HepG2 (cell line): ENCODE data around the gene SP6. TPM values are rescaled to one million over a fixed set of nuclear protein-coding genes. Genes with fewer than 3 reads are reported as not detected.

Experiments
- AGO2 ChIP-seq: fragments of 200-400 bp; formaldehyde crosslinking; optimal IDR thresholded peaks from 2 replicates; pipeline ENCODE3; 2017; ENCODE audit warnings: mild to moderate bottlenecking, low read depth, low read length, moderate library complexity
- ATF7 ChIP-seq, 2 experiments: fragments of 450-650 bp in 1 of 2; sonication (generic) in 1 of 2; formaldehyde crosslinking in 1 of 2; IDR thresholded peaks; 2 replicates each; pipeline versions ENCODE4 v1.4.0 to v1.6.1; 2016 to 2020; ENCODE audit warnings: antibody characterized with exemption in 1 of 2, mild to moderate bottlenecking in 1 of 2, missing genetic modification reagents in 1 of 2
- CC2D1A ChIP-seq: sonication (generic); formaldehyde crosslinking; IDR thresholded peaks from 2 replicates; pipeline ENCODE4 v1.8.1; 2023; ENCODE audit warnings: mild to moderate bottlenecking, missing genetic modification reagents
- EEA1 ChIP-seq: sonication (generic); formaldehyde crosslinking; IDR thresholded peaks from 2 replicates; pipeline ENCODE4 v1.5.1; 2020; ENCODE audit warnings: mild to moderate bottlenecking, missing genetic modification reagents, borderline replicate concordance
- FOXM1 ChIP-seq: sonication (generic); formaldehyde crosslinking; IDR thresholded peaks from 2 replicates; pipeline ENCODE4 v1.5.0; 2020; ENCODE audit warnings: missing genetic modification reagents
- KAT7 ChIP-seq: IDR thresholded peaks from 2 replicates; pipeline ENCODE4 v1.6.1; 2018; ENCODE audit warnings: borderline replicate concordance, missing compliant biosample characterization
- SAP130 ChIP-seq: IDR thresholded peaks from 2 replicates; pipeline ENCODE4 v1.6.1; 2016; ENCODE audit warnings: low read depth
- XRCC5 ChIP-seq: fragments of 200-400 bp; formaldehyde crosslinking; optimal IDR thresholded peaks from 2 replicates; pipeline ENCODE3; 2017; ENCODE audit warnings: mild to moderate bottlenecking, low read length
- ZBTB7B ChIP-seq: sonication (generic); formaldehyde crosslinking; IDR thresholded peaks from 2 replicates; pipeline ENCODE4 v1.4.0; 2020; ENCODE audit warnings: missing genetic modification reagents
- ZNF225 ChIP-seq: sonication (generic); formaldehyde crosslinking; IDR thresholded peaks from 2 replicates; pipeline ENCODE4 v1.4.0; 2020; ENCODE audit warnings: mild to moderate bottlenecking, missing genetic modification reagents
- ZNF234 ChIP-seq: sonication (generic); formaldehyde crosslinking; conservative IDR thresholded peaks from 2 replicates; pipeline ENCODE4 v1.5.1; 2020; ENCODE audit warnings: mild to moderate bottlenecking, missing genetic modification reagents
- ZNF264 ChIP-seq: sonication (generic); formaldehyde crosslinking; IDR thresholded peaks from 2 replicates; pipeline ENCODE4 v1.4.0; 2020; ENCODE audit warnings: missing genetic modification reagents
- ZNF441 ChIP-seq: sonication (generic); formaldehyde crosslinking; IDR thresholded peaks from 2 replicates; pipeline ENCODE4 v1.7.0; 2021; ENCODE audit warnings: missing genetic modification reagents, borderline replicate concordance
- ZNF737 ChIP-seq: sonication (generic); formaldehyde crosslinking; IDR thresholded peaks from 2 replicates; pipeline ENCODE4 v1.5.0; 2020; ENCODE audit warnings: missing genetic modification reagents, mild to moderate bottlenecking, borderline replicate concordance
- polyA plus RNA-seq, 8 experiments: library from polyadenylated mRNA; depleted of rRNA in 3 of 8; stranded (reverse) in 7 of 8; unstranded in 1 of 8; fragments of >200 nt; fragmentation: Illumina TruSeq in 4 of 8; extraction: Trizol in 4 of 8; gene quantifications; 2 replicates each; pipeline versions ENCODE4 v1.2.1 to v1.2.3, GENCODE V29; 2011 to 2016; ENCODE audit warnings: low read depth in 4 of 8, missing spikeins in 1 of 8, mixed read lengths in 1 of 8; ENCODE audit not compliant: insufficient read depth in 1 of 8
- total RNA-seq, 5 experiments: library from RNA; depleted of rRNA; stranded (reverse); fragments of >200 nt; fragmentation: Illumina TruSeq; extraction: Trizol; gene quantifications; 2 replicates each; pipeline ENCODE4 v1.2.3, GENCODE V29; 2016; ENCODE audit warnings: low read depth in 1 of 5
- TF ChIP-seq, protein P1 (sequence below): sonication (generic); formaldehyde crosslinking; IDR thresholded peaks from 2 replicates; pipeline ENCODE4 v1.5.1; 2020; ENCODE audit warnings: missing genetic modification reagents, mild to moderate bottlenecking, borderline replicate concordance
- TF ChIP-seq, protein P2 (sequence below): sonication (generic); formaldehyde crosslinking; IDR thresholded peaks from 2 replicates; pipeline ENCODE4 v1.8.0; 2022; ENCODE audit warnings: mild to moderate bottlenecking, missing genetic modification reagents, moderate library complexity
- TF ChIP-seq, protein P3 (sequence below): IDR thresholded peaks from 2 replicates; pipeline ENCODE4 v1.6.1; 2016; ENCODE audit warnings: control low read depth
- TF ChIP-seq, protein P4 (sequence below): sonication (generic); formaldehyde crosslinking; IDR thresholded peaks from 2 replicates; pipeline ENCODE4 v1.5.0; 2020; ENCODE audit warnings: mild to moderate bottlenecking, missing genetic modification reagents, borderline replicate concordance
- TF ChIP-seq, protein P5 (sequence below): sonication (generic); formaldehyde crosslinking; IDR thresholded peaks from 2 replicates; pipeline ENCODE4 v1.5.0; 2020; ENCODE audit warnings: missing genetic modification reagents, mild to moderate bottlenecking, borderline replicate concordance

SP6 gene
- total and polyA plus RNA-seq, 2 of the 13 experiments (the other 11 are each of a cell fraction or from before 2014, with no cell fraction given) = 0.07 TPM

DNA sequence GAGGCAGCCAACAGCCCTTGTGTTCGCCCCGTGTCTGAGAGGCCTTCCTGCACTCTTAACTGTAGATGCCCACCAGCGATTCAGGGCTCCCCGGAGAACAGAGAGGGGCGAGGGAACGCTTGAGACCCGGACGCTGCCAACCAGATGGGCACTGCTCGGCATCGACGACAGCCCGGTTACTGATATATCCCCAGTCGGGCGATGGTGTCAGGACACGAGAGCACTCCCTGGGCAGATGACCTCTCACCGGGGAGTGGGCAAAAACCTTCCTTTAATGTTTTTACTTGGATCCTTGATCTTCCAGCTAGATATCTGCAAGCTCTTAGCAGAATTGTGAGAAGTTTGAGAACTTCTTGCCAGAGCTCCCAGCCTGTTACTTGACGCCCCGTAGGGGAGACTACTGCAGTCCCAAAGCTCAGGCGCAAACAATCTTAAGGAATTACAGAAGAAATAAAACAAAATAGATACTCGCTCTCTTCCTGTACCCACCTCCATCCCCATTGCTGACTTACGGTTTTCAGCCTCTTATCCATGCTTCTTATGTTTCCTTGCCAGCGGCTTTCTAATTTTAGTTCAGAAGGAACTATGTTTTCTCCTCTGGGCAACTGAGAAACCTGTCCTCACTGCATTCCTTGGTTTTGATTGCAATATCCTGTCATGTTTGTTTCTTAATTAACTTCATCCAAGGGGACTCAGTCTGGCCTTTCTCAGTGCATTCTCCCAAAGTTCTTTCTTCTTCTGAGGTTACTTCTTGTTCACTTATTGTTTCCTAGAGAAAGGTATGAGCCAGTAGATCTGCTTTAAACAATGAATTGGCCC is 45.9 kb upstream of the SP6 start (continued):
- TF ChIP-seq, protein P1, sequence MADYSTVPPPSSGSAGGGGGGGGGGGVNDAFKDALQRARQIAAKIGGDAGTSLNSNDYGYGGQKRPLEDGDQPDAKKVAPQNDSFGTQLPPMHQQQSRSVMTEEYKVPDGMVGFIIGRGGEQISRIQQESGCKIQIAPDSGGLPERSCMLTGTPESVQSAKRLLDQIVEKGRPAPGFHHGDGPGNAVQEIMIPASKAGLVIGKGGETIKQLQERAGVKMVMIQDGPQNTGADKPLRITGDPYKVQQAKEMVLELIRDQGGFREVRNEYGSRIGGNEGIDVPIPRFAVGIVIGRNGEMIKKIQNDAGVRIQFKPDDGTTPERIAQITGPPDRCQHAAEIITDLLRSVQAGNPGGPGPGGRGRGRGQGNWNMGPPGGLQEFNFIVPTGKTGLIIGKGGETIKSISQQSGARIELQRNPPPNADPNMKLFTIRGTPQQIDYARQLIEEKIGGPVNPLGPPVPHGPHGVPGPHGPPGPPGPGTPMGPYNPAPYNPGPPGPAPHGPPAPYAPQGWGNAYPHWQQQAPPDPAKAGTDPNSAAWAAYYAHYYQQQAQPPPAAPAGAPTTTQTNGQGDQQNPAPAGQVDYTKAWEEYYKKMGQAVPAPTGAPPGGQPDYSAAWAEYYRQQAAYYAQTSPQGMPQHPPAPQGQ = no peak
- TF ChIP-seq FOXM1 (0 out of 2 replicates have a peak, but pooled peaks have one; percentile 67), ZNF264 (CRISPR knock-in tag) (0 out of 2 replicates have a peak, but pooled peaks have one; percentile 48), KAT7 (CRISPR knock-in tag) (peak; percentile 82; the same call in 1 of the 2 replicates), ZNF737 (CRISPR knock-in tag) (no peak), ZNF441 (CRISPR knock-in tag) (no peak), ZBTB7B (CRISPR knock-in tag) (no peak), ZNF234 (no peak), AGO2 (peak; percentile 50), ATF7 (IDR thresholded peaks at IDR 0.05) (no peak), ATF7 (CRISPR knock-in tag; IDR thresholded peaks at IDR 0.05) (no peak), ZNF225 (CRISPR knock-in tag) (peak; percentile 83; the same call in 1 of the 2 replicates), SAP130 (CRISPR knock-in tag) (peak; percentile 8), XRCC5 (peak; percentile 5), CC2D1A (CRISPR knock-in tag) (no peak), EEA1 (0 out of 2 replicates have a peak, but pooled peaks have one; percentile 25)
- TF ChIP-seq, protein P2, sequence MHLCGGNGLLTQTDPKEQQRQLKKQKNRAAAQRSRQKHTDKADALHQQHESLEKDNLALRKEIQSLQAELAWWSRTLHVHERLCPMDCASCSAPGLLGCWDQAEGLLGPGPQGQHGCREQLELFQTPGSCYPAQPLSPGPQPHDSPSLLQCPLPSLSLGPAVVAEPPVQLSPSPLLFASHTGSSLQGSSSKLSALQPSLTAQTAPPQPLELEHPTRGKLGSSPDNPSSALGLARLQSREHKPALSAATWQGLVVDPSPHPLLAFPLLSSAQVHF (CRISPR knock-in tag) = 0 out of 2 replicates have a peak, but pooled peaks have one; percentile 19
- TF ChIP-seq, protein P3, sequence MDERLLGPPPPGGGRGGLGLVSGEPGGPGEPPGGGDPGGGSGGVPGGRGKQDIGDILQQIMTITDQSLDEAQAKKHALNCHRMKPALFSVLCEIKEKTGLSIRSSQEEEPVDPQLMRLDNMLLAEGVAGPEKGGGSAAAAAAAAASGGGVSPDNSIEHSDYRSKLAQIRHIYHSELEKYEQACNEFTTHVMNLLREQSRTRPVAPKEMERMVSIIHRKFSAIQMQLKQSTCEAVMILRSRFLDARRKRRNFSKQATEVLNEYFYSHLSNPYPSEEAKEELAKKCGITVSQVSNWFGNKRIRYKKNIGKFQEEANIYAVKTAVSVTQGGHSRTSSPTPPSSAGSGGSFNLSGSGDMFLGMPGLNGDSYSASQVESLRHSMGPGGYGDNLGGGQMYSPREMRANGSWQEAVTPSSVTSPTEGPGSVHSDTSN = no peak
- TF ChIP-seq, protein P4, sequence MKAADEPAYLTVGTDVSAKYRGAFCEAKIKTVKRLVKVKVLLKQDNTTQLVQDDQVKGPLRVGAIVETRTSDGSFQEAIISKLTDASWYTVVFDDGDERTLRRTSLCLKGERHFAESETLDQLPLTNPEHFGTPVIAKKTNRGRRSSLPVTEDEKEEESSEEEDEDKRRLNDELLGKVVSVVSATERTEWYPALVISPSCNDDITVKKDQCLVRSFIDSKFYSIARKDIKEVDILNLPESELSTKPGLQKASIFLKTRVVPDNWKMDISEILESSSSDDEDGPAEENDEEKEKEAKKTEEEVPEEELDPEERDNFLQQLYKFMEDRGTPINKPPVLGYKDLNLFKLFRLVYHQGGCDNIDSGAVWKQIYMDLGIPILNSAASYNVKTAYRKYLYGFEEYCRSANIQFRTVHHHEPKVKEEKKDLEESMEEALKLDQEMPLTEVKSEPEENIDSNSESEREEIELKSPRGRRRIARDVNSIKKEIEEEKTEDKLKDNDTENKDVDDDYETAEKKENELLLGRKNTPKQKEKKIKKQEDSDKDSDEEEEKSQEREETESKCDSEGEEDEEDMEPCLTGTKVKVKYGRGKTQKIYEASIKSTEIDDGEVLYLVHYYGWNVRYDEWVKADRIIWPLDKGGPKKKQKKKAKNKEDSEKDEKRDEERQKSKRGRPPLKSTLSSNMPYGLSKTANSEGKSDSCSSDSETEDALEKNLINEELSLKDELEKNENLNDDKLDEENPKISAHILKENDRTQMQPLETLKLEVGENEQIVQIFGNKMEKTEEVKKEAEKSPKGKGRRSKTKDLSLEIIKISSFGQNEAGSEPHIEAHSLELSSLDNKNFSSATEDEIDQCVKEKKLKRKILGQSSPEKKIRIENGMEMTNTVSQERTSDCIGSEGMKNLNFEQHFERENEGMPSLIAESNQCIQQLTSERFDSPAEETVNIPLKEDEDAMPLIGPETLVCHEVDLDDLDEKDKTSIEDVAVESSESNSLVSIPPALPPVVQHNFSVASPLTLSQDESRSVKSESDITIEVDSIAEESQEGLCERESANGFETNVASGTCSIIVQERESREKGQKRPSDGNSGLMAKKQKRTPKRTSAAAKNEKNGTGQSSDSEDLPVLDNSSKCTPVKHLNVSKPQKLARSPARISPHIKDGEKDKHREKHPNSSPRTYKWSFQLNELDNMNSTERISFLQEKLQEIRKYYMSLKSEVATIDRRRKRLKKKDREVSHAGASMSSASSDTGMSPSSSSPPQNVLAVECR (CRISPR knock-in tag) = no peak
- TF ChIP-seq, protein P5, sequence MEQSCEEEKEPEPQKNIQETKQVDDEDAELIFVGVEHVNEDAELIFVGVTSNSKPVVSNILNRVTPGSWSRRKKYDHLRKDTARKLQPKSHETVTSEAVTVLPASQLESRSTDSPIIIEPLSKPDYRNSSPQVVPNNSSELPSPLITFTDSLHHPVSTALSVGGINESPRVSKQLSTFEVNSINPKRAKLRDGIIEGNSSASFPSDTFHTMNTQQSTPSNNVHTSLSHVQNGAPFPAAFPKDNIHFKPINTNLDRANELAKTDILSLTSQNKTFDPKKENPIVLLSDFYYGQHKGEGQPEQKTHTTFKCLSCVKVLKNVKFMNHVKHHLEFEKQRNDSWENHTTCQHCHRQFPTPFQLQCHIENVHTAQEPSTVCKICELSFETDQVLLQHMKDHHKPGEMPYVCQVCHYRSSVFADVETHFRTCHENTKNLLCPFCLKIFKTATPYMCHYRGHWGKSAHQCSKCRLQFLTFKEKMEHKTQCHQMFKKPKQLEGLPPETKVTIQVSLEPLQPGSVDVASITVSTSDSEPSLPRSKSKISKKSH = no peak
